Measurements from ENCODE around the gene MTERF2.
"Not testable (repeated sequence)": the region's sequence is repeated elsewhere in the genome, so short reads cannot be mapped to it uniquely, and the experiment has no call there.

MTERF2 gene, protein sequence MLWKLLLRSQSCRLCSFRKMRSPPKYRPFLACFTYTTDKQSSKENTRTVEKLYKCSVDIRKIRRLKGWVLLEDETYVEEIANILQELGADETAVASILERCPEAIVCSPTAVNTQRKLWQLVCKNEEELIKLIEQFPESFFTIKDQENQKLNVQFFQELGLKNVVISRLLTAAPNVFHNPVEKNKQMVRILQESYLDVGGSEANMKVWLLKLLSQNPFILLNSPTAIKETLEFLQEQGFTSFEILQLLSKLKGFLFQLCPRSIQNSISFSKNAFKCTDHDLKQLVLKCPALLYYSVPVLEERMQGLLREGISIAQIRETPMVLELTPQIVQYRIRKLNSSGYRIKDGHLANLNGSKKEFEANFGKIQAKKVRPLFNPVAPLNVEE

DNA sequence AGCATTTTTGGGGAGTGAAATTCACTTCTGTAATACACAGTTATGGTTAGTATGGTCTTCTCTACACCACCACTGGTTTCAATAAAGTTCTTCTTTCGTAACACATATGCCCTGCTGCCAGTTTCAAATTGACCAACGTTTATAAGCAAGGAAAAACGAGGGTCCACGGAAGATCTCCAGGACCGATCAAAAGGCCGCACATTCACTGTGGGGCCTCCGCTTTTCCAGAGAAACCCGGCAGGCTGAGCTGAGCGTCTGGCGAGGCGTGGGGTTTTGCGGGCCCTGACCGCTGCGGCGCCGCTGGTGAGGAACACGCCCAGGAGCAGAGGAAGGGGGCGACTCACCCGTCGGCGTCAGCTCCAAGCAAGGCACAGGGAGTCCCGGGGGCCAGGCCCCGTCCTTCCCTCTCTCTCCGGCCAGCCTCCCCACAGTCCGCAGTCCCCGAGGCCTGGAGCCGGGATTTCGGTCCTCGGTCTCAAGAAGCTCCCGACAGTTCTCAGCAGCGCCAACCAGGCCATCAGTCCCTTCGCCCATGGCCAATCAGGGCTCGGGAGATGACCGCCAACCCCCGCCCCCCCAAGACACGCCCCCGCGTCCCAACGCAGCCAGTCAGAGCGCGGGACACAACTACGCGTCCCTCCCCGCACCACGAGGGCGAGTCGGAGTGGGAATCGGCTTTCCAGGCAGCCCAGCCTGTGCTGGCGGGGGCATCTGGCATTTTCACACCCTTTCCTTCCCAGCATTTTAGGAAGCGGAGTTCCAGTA is at the start of gene MTERF2:
Gene MTERF2, minus strand, starts transcription at position 522 of the 765 bp plus-strand sequence. CDS start 8,432 bp downstream, outside the sequence.
- peak; percentile 59 to 60 for DNase-seq (ENCODE audit: low read depth in 2 of 2)

DNA sequence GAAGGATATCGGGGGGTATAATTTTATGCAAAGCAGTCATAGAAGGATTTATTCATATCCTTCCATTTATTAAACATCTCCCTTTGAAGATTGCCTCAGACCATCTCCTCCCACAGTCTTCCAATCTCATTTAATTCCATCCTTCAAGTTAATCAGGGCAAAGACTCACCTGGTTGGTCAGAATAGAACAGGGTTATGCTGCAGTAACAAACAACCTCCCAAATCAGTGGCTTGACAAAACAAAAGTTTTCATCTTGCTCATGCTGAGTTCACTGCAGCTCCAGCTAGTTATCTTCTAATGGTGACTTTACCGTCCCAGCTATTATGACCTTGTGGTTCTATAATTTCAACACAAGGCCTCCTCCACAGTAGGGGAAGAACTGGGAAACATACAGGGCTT is 48.8 kb upstream of the MTERF2 start:
- DNase-seq (ENCODE audit: low read depth in 2 of 2): no peak

DNA sequence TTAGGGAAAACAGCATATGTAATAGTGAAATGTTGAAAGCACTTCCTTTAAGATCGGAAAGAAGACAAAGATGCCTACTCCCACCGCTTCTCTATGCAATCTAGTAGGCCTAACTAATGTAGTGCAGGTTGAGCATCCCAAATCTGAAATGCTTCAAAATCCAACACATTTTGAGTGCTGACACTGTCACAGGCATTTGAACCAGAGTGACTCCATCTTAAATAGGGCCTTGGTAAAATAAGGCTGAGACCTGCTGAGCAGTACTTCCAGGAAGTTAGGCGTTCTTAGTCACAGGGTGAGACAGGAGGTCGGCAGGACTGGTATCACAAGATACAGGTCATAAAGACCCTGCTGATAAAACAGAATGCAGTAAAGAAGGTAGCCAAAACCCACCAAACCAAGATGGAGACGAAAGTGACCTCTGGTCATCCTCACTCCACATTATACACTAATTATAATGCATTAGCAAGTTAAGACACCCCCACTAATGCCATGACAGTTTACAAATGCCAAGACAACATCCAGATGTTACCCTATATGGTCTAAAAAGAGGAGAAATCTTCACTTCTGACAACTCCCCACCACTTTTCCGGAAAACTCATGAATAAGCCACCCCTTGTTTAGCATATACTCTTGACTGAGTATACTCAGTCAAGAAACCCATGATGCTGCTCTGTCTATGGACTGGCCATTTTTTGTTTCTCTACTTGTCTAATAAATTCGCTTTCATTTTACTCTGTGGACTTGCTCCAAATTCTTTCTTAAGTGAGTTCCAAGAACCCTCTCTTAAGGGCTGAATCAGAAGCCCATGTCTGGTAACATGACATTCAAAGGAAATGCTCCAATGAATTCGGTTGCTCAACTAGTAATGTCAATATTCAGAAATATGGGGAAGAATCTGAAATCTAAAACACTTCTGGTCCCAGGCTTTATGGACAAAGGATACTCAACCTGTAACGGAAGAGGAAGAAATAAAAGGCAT is 47.1 kb upstream of the MTERF2 start:
- no peak for DNase-seq (ENCODE audit: low read depth in 2 of 2)

DNA sequence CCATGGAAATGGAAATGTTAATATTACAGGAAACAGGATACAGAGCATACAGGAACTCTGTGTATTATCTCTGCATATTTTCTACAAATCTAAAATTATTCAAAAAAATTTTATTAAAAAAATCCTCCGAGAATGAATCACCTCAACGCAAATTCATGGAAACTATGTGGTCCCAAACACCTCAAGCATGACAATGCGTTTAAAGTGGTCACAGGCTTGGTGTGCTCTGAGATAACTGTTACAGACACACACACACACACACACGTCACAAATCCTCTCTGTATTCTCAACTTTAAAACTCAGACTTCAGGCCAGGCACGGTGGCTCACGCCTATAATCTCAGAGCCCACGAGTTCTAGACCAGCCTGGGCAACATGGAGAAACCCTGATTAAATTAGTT is 45.3 kb upstream of the MTERF2 start:
- no peak for DNase-seq (ENCODE audit: low read depth in 2 of 2)

DNA sequence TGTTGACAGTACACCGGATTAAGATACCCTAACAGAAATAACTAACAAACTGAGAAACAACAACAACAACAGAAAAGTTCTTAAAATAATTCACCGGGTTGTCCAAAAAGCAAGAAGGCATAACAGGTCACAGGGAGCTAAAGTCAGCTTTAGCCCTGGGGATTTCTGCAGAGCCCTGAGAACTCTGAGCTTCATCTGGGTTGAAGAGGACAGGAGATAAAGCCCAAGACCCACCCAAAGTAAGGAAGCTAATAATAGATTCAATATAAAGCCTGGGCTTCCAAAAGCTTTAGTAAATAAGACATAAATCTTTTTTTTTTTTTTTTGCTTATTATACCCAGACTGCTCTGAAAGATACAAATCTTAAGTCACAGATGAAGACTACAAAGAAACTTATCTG is 44.1 kb upstream of the MTERF2 start:
- DNase-seq (ENCODE audit: low read depth in 2 of 2): no peak

DNA sequence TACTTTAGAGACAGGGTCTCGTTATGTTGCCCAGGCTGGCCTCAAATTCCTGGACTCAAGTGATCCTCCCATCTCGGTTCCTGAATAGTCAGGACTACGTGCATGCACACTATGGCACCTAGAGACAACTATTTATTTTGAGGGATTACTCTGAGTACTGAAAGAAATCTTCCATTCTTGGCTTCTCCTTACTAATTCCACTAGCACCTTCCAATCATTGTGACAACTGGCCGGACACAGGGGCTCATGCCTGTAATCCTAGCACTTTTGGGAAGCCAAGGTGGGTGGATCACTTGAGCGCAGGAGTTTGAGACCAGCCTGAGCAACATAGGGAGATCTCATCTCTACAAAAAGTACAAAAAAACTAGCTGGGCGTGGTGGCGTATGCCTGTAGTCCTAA is 42.1 kb upstream of the MTERF2 start:
- no peak for DNase-seq (ENCODE audit: low read depth in 2 of 2)

DNA sequence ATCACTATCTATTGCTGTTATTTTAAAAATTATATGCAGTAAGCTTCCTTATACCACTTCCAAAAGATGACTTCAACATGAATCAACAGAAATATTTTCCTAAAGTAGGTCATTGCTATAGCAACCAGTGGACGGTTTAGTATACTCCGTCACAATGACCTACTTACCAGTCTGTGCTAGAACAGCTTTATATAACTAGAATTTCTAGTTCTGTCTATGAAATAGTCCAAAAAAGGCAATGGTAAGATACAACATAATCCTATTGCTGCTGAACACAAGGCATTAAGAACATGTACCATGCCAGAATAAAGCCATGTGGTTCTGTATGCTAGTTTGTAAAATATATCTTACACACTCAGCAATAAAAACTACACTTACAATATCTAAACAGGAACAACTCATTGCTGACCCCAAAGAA is 40.7 kb upstream of the MTERF2 start:
- no peak for DNase-seq (ENCODE audit: low read depth in 2 of 2)

DNA sequence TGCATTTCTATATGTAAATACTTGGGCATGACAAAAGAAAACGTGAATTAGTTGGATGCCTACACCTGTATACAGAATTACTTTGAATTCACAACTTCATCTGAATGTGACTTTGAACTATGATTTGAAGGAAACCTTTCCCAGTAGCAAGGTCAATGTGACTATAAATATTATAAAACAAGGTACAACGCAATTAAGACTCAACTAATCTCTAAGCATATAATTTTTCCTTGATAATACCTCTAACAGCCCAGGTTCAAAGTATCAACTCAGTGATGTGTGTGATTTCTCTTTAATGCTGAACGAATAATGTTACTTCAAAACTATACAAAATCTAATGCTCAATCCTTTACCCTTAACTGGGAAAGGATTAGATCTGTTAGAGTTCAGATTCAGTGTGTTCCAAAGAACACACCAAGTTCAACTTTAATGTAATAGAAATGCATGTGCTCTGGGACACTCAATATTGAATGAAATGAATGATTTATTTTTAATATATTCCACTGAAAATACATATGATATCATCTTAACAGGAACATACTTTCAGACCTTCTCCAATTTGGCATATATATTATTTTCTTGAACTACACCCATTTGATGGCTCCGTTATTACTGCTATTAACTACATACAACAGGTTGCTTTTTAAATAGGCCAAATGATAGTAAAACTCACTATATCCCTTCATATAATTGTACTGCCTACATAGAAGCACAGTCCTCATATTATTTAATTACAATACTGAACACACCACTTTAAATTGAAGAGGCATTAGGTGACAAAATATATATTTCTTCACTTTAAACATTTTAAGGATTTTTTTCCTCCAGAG is 40.1 kb upstream of the MTERF2 start:
- DNase-seq (ENCODE audit: low read depth in 2 of 2): no peak

DNA sequence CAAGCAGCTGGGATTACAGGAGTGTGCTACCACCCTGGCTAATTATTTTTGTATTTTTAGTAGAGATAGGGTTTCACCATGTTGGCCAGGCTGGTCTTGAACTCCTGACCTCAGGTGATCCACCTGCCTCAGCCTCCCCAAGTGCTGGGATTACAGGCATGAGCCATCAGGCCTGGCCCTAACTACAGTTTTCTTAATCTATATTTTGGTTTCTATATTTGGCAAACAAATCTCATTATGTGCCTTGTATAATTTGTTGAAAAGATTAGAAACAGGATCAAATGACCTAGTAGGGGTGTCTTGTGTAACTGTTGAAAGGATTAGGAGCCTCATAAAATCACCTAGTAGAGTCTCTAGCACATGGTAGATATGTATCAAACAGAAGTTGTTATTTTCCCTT is 39.4 kb upstream of the MTERF2 start:
- not testable (repeated sequence) for DNase-seq (ENCODE audit: low read depth in 2 of 2)

DNA sequence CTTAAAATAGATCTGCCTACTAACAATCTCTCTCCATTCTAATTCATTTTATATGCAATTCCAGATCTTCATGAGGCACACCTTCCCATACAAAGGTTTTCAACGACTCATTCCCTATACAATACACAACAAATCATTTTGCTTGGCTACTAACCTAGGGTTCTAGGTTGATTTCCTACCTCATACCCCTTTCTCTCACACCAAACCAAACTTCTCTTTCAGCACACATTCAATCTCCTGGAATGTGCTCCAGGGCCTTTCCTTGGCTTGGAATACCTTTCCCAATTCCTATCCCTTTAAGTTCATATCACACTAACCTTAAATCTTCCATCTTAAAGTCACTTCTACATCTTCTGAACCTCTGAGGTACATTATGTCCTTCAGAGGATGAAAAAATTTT is 38.7 kb upstream of the MTERF2 start:
- DNase-seq (ENCODE audit: low read depth in 2 of 2): no peak

DNA sequence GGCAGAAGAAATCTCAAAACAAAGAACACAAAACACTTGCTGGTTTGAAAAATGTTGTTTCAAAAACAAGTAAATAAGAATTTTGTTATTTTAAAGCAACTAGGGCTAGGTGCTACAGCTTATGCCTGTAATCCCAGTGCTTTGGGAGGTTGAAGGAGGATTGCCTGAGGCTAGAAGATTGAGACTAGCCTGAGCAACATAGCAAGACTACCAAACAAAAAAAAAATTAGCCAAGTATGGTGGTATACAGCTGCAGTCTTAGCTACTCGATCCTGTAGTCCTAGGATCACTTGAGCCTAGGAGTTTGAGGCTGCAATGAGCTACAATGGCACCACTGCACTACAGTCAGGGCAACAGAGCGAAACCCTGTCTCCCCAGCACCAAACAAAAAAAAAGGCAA is 32.6 kb upstream of the MTERF2 start:
- no peak for DNase-seq (ENCODE audit: low read depth in 2 of 2)

DNA sequence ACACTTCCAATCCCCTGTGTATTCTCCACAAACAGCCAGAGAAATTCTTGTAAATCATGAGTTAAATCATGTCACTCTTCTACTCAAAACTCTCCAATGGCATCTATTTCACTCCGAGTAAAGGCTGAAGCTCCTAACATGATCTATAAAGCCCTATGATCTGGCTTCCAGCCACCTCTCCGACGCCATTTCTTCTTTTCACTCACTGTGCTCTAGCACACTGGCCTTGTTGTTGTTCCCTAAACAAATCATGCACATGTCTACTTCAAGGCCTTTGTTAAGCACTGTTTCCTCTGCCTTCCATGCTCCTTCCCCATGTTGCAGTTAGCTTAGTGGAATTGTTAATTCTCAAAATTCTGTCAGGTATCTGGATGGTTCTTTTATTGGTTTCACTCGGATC is 30.1 kb upstream of the MTERF2 start:
- DNase-seq (ENCODE audit: low read depth in 2 of 2): no peak

DNA sequence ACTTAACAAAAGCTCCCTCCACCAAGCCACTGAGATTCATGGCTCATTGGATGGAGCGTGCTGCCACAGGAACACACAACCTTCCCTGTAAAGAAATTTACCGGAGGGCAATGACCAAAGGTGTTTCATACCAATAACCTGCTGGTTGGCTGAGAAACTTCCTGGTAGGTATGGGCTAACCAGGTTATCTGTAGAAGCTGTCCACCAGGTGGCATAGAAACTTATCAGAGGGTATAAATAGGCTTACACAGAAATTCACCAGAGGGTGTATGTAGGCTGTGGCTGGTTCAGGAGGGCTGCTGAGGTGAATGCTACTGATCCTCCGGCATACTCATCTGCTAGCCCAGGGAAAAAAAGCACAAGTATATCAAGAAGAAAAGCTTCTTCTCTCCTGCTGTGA is 27.1 kb upstream of the MTERF2 start:
- DNase-seq (ENCODE audit: low read depth in 2 of 2): no peak

DNA sequence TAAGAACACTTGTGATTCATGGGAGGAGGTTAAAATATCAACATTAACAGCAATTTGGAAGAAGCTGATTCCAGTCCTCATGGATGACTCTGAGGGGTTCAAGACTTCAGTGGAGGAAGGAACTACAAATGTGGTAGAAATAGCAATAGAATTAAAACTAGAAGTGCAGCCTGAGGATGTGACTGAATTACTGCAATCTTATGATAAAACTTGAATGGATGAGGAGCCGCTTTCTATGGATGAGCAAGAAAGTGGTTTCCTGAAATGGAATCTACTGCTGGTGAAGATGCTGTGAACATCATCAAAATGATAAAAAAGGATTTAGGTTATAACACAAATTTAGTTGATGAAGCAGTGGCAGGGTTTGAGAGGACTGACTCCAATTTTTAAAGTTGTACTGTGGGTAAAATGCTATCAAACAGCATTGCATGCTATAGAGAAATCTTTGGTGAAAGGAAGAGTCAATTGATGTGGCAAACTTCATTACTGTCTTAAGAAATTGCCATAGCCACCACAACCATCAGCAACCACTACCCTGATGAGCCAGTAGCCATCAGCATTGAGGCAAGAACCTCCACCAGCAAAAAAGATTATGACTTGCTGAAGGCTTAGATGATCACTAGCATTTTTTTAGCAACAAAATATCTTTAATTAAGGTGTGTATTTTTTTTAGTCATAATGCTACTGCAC is 25.9 kb upstream of the MTERF2 start:
- DNase-seq (ENCODE audit: low read depth in 2 of 2): no peak

DNA sequence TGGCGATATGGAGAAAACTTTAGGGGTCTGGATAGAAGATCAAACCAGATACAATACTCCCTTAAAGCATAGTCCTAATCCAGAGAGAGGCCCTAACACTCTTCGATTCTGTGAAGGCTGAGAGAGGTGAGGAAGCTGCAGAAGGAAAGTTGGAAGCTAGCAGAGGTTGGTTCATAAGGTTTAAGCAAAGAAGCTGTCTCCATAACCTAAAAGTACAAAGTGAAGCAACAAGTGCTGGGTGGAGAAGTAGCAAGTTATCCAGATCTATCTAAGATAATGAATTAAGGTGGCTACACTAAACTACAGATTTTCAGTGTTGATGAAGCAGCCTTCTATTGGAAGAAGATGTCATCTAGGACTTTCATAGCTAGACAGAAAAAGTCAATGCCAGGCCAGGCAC is 24.6 kb upstream of the MTERF2 start:
- DNase-seq (ENCODE audit: low read depth in 2 of 2): no peak

DNA sequence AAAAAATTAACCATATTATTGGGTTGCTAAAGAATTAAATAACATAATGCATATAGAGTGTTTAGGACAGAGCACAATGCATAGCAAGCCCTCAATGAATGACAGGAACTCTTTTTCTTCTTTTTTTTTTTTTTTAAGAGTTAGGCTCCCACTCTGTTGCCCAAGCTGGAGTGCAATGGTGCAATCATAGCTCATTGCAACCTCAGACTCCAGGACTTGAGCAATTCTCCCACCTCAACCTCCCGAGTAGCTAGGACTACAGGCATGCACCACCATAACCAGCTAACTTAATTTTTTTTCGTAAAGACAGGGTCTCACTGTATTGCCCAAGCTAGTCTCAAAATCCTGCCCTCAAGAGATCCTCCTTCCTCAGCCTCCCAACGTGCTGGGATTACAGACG is 20.5 kb upstream of the MTERF2 start:
- no peak for DNase-seq (ENCODE audit: low read depth in 2 of 2)

DNA sequence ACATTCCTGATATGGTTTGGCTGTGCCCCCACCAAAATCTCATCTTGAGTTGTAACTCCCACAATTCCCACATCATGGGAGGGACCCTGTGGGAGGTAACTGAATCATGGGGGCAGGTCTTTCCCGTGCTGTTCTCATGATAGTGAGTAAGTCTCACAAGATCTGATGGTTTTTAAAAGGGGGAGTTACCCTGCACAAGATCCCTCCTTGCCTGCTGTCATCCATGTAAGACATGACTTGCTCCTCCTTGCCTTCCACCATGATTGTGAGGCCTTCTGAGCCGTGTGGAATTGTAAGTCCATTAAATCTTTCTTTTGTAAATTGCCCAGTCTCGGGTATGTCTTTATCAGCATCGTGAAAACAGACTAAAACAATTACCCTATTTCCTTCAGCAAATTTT is 15.7 kb upstream of the MTERF2 start:
- not testable (repeated sequence) for DNase-seq (ENCODE audit: low read depth in 2 of 2)

DNA sequence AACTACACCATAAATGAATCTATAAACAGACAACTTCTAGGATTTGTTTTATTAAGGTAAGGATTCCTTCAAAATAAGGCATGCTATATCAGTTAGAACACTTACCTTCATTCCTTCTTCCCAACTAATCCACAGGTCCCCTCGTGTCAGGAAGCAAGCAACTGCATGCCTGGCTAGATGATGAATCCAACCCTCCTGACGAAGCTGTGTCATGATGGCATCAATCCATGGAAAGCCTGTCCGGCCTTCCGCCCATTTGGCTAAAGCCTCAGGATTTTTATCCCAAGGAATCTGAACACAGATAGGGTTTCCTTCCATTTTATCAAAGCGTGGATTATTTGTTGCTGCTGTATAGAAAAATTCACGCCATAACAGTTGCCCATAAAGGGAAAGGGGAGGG is 12.5 kb upstream of the MTERF2 start:
- DNase-seq (ENCODE audit: low read depth in 2 of 2): no peak

DNA sequence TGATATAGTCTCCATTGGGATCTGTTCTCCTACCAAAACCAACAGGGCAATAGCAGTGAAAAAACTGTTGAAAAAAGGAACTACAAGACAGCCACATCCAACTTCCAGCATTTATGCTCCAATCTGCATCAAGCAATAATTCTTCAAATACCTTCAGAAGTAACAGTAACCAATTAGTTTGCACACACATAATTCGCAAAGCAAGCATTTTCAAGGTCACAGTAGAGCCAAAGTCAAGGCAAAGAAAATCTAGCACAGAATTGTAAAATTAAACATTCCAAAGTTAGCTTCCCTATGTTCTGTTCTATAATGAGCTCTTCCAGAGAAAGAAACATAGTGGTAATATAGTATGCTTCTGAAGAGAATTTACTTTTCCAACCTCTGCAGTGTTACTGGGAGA is 11.0 kb upstream of the MTERF2 start:
- no peak for DNase-seq (ENCODE audit: low read depth in 2 of 2)

DNA sequence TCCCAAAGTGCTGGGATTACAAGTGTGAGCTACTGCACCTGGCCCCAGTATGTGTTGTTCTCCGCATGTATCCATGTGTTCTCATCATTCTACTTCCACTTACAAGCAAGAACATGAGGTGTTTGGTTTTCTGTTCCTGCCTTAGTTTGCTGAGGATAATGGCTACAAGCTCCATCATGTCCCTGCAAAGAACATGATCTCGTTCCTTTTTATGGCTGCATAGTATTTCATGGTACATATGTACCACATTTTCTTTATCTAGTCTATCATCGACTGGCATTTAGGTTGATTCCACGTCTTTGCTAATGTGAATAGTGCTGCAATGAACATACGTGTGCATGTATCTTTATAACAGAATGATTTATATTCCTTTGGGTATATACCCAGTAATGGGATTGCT is 9.2 kb upstream of the MTERF2 start:
- not testable (repeated sequence) for DNase-seq (ENCODE audit: low read depth in 2 of 2)

All from stimulated activated CD8-positive, alpha-beta memory T cell treated with anti-CD3 and anti-CD28 coated beads, Interleukin-7, amount 100 ng/mL, for 1 hour (primary cell).